HepG2 (cell line): ENCODE measurements around the gene CCDC38.

Source experiments
- CEBPG ChIP-seq: IDR thresholded peaks from 2 replicates; pipeline ENCODE4 v1.6.1; 2016
- ETV6 ChIP-seq: sonication (generic); formaldehyde crosslinking; conservative IDR thresholded peaks from 2 replicates; pipeline ENCODE4 v1.4.0; 2020; ENCODE audit warnings: missing genetic modification reagents
- KLF6 ChIP-seq: IDR thresholded peaks from 2 replicates; pipeline ENCODE4 v1.8.0; 2016; ENCODE audit warnings: missing biosample characterization, missing genetic modification reagents
- ZFP41 ChIP-seq: sonication (generic); formaldehyde crosslinking; IDR thresholded peaks from 2 replicates; pipeline ENCODE4 v1.4.0; 2020; ENCODE audit warnings: mild to moderate bottlenecking, missing genetic modification reagents, borderline replicate concordance
- ZNF225 ChIP-seq: sonication (generic); formaldehyde crosslinking; IDR thresholded peaks from 2 replicates; pipeline ENCODE4 v1.4.0; 2020; ENCODE audit warnings: mild to moderate bottlenecking, missing genetic modification reagents
- ZNF451 ChIP-seq: sonication (generic); formaldehyde crosslinking; IDR thresholded peaks from 2 replicates; pipeline ENCODE4 v1.5.0; 2020; ENCODE audit warnings: mild to moderate bottlenecking, missing genetic modification reagents
- TF ChIP-seq, protein P1 (sequence below): sonication (generic); formaldehyde crosslinking; IDR thresholded peaks from 2 replicates; pipeline ENCODE4 v1.5.0; 2020; ENCODE audit warnings: mild to moderate bottlenecking, missing genetic modification reagents, moderate library complexity
- TF ChIP-seq, protein P2 (sequence below): sonication (generic); formaldehyde crosslinking; IDR thresholded peaks from one replicate; pipeline ENCODE4 v1.5.1; 2020; ENCODE audit warnings: mild to moderate bottlenecking, missing genetic modification reagents; ENCODE audit errors: not compliant biosample characterization
- TF ChIP-seq, protein P3 (sequence below): sonication (generic); formaldehyde crosslinking; IDR thresholded peaks from 2 replicates; pipeline ENCODE4 v1.5.1; 2020; ENCODE audit warnings: mild to moderate bottlenecking, missing genetic modification reagents, borderline replicate concordance
- TF ChIP-seq, protein P4 (sequence below): IDR thresholded peaks from 2 replicates; pipeline ENCODE4 v1.6.1; 2016; ENCODE audit warnings: control low read depth
- TF ChIP-seq, protein P5 (sequence below): sonication (generic); formaldehyde crosslinking; IDR thresholded peaks from 2 replicates; pipeline ENCODE4 v1.5.1; 2020; ENCODE audit warnings: missing genetic modification reagents, mild to moderate bottlenecking, borderline replicate concordance

DNA sequence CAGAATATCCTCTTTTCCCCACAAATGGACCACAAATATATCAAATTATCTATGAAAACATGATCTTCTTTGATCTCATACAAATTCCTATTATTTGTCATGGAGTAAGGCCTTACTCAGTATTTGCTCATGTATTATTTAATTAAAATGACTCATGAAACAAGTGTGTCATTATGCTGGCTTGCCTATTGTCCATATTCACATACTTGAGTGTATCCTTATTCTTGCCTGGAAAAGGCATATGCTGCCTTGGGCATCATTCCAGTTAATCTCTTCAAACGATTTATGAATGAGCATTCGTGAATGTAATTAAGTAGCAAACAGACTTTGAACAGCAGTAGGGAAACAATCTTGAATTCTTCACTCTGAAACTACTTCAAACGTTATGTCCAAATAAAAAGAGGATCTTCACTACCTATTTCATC lies 106.2 kb downstream of the CCDC38 start:
- TF ChIP-seq, protein P1, sequence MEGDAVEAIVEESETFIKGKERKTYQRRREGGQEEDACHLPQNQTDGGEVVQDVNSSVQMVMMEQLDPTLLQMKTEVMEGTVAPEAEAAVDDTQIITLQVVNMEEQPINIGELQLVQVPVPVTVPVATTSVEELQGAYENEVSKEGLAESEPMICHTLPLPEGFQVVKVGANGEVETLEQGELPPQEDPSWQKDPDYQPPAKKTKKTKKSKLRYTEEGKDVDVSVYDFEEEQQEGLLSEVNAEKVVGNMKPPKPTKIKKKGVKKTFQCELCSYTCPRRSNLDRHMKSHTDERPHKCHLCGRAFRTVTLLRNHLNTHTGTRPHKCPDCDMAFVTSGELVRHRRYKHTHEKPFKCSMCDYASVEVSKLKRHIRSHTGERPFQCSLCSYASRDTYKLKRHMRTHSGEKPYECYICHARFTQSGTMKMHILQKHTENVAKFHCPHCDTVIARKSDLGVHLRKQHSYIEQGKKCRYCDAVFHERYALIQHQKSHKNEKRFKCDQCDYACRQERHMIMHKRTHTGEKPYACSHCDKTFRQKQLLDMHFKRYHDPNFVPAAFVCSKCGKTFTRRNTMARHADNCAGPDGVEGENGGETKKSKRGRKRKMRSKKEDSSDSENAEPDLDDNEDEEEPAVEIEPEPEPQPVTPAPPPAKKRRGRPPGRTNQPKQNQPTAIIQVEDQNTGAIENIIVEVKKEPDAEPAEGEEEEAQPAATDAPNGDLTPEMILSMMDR, result no peak
- TF ChIP-seq, protein P2, sequence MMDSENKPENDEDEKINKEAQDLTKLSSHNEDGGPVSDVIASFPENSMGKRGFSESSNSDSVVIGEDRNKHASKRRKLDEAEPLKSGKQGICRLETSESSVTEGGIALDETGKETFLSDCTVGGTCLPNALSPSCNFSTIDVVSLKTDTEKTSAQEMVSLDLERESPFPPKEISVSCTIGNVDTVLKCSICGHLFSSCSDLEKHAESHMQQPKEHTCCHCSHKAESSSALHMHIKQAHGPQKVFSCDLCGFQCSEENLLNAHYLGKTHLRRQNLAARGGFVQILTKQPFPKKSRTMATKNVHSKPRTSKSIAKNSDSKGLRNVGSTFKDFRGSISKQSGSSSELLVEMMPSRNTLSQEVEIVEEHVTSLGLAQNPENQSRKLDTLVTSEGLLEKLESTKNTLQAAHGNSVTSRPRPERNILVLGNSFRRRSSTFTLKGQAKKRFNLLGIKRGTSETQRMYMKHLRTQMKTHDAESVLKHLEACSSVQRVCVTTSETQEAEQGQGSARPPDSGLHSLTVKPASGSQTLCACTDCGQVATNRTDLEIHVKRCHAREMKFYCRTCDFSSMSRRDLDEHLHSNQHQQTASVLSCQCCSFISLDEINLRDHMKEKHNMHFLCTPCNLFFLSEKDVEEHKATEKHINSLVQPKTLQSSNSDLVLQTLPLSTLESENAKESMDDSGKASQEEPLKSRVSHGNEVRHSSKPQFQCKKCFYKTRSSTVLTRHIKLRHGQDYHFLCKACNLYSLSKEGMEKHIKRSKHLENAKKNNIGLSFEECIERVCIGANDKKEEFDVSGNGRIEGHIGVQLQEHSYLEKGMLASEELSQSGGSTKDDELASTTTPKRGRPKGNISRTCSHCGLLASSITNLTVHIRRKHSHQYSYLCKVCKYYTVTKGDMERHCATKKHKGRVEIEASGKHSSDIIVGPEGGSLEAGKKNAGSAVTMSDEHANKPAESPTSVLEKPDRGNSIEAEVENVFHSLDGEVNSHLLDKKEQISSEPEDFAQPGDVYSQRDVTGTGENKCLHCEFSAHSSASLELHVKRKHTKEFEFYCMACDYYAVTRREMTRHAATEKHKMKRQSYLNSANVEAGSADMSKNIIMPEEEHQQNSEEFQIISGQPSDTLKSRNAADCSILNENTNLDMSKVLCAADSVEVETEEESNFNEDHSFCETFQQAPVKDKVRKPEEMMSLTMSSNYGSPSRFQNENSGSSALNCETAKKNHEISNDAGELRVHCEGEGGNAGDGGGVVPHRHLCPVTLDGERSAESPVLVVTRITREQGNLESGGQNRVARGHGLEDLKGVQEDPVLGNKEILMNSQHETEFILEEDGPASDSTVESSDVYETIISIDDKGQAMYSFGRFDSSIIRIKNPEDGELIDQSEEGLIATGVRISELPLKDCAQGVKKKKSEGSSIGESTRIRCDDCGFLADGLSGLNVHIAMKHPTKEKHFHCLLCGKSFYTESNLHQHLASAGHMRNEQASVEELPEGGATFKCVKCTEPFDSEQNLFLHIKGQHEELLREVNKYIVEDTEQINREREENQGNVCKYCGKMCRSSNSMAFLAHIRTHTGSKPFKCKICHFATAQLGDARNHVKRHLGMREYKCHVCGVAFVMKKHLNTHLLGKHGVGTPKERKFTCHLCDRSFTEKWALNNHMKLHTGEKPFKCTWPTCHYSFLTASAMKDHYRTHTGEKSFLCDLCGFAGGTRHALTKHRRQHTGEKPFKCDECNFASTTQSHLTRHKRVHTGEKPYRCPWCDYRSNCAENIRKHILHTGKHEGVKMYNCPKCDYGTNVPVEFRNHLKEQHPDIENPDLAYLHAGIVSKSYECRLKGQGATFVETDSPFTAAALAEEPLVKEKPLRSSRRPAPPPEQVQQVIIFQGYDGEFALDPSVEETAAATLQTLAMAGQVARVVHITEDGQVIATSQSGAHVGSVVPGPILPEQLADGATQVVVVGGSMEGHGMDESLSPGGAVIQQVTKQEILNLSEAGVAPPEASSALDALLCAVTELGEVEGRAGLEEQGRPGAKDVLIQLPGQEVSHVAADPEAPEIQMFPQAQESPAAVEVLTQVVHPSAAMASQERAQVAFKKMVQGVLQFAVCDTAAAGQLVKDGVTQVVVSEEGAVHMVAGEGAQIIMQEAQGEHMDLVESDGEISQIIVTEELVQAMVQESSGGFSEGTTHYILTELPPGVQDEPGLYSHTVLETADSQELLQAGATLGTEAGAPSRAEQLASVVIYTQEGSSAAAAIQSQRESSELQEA (CRISPR knock-in tag), result no peak
- TF ChIP-seq, protein P3, sequence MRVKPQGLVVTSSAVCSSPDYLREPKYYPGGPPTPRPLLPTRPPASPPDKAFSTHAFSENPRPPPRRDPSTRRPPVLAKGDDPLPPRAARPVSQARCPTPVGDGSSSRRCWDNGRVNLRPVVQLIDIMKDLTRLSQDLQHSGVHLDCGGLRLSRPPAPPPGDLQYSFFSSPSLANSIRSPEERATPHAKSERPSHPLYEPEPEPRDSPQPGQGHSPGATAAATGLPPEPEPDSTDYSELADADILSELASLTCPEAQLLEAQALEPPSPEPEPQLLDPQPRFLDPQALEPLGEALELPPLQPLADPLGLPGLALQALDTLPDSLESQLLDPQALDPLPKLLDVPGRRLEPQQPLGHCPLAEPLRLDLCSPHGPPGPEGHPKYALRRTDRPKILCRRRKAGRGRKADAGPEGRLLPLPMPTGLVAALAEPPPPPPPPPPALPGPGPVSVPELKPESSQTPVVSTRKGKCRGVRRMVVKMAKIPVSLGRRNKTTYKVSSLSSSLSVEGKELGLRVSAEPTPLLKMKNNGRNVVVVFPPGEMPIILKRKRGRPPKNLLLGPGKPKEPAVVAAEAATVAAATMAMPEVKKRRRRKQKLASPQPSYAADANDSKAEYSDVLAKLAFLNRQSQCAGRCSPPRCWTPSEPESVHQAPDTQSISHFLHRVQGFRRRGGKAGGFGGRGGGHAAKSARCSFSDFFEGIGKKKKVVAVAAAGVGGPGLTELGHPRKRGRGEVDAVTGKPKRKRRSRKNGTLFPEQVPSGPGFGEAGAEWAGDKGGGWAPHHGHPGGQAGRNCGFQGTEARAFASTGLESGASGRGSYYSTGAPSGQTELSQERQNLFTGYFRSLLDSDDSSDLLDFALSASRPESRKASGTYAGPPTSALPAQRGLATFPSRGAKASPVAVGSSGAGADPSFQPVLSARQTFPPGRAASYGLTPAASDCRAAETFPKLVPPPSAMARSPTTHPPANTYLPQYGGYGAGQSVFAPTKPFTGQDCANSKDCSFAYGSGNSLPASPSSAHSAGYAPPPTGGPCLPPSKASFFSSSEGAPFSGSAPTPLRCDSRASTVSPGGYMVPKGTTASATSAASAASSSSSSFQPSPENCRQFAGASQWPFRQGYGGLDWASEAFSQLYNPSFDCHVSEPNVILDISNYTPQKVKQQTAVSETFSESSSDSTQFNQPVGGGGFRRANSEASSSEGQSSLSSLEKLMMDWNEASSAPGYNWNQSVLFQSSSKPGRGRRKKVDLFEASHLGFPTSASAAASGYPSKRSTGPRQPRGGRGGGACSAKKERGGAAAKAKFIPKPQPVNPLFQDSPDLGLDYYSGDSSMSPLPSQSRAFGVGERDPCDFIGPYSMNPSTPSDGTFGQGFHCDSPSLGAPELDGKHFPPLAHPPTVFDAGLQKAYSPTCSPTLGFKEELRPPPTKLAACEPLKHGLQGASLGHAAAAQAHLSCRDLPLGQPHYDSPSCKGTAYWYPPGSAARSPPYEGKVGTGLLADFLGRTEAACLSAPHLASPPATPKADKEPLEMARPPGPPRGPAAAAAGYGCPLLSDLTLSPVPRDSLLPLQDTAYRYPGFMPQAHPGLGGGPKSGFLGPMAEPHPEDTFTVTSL (CRISPR knock-in tag), result no peak
- TF ChIP-seq, protein P4, sequence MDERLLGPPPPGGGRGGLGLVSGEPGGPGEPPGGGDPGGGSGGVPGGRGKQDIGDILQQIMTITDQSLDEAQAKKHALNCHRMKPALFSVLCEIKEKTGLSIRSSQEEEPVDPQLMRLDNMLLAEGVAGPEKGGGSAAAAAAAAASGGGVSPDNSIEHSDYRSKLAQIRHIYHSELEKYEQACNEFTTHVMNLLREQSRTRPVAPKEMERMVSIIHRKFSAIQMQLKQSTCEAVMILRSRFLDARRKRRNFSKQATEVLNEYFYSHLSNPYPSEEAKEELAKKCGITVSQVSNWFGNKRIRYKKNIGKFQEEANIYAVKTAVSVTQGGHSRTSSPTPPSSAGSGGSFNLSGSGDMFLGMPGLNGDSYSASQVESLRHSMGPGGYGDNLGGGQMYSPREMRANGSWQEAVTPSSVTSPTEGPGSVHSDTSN, result no peak
- TF ChIP-seq CEBPG (no peak), ZFP41 (CRISPR knock-in tag) (no peak), ZNF225 (CRISPR knock-in tag) (no peak), ZNF451 (CRISPR knock-in tag) (no peak), KLF6 (CRISPR knock-in tag) (no peak), ETV6 (CRISPR knock-in tag) (no peak)
- TF ChIP-seq, protein P5, sequence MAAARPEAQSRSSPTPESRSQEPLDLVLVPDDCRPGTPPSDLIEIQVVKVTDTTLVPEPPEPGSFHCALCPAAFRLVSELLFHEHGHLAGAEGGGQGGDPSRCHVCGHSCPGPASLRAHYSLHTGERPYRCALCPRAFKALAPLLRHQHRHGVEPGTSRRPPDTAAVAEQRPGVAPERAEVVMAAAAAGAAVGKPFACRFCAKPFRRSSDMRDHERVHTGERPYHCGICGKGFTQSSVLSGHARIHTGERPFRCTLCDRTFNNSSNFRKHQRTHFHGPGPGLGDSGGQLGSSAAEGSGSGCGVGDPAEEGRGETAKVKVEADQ (CRISPR knock-in tag), result no peak
